Measurements from ENCODE around the gene SLC13A5. TPM values are rescaled to one million over a fixed set of nuclear protein-coding genes. Genes with fewer than 3 reads are reported as not detected.

SLC13A5 gene
- 0.35 TPM for polyA plus RNA-seq (2013, experiment 1 of 2)
- 0.25 TPM for polyA plus RNA-seq (2013, experiment 2 of 2)

GRCh38 chr17:6713130-6713917 lies at the start of gene SLC13A5:
SLC13A5 (minus strand) TSS chr17:6713369; CDS start chr17:6713333, 36 bp downstream.
- no peak within 1 kb of the TSS for H2BK120ac ChIP-seq (ENCODE audit: low read depth, low read length)
- no CpG with 5 or more reads among the region's 71 CpGs for WGBS (ENCODE audit: extremely low coverage, insufficient coverage, low lambda C conversion rate)
- no peaks in the 10 kb centered on the region for H3K79me1 ChIP-seq (ENCODE audit: low read length)
- H3K4ac ChIP-seq (ENCODE audit: low read depth, low read length): no peak within 1 kb of the TSS
- peak within 1 kb of the TSS; percentile 36 for H3K4me3 ChIP-seq (ENCODE audit: low read length)
- H3K36me3 ChIP-seq (ENCODE audit: control insufficient read depth, insufficient read depth, low read length): no peaks in the 10 kb centered on the region
- H2BK15ac ChIP-seq (replicated peaks; ENCODE audit: low read depth): no peak within 1 kb of the TSS
- peak within 1 kb of the TSS; percentile 73 for H3K4me2 ChIP-seq (ENCODE audit: low read length)
- no peak within 1 kb of the TSS for H3K23ac ChIP-seq (ENCODE audit: low read length)
- H3K9ac ChIP-seq (ENCODE audit: low read length): peak within 1 kb of the TSS; percentile 72
- H3K56ac ChIP-seq (ENCODE audit: low read length): peak within 1 kb of the TSS; percentile 84
- H4K8ac ChIP-seq (ENCODE audit: low read depth, low read length): no peak within 1 kb of the TSS
- no peak within 1 kb of the TSS for H2BK5ac ChIP-seq (ENCODE audit: low read length)
- no peaks in the 10 kb centered on the region for H3K27me3 ChIP-seq (ENCODE audit: insufficient read depth, low read length, poor library complexity)
- no peaks in the 10 kb centered on the region for H3K79me2 ChIP-seq (ENCODE audit: control insufficient read depth, insufficient read depth, low read length)
- no peak within 1 kb of the TSS for H2AK5ac ChIP-seq (ENCODE audit: low read length)
- H4K5ac ChIP-seq (ENCODE audit: low read length): no peak within 1 kb of the TSS
- no peak within 1 kb of the TSS for H3K18ac ChIP-seq (ENCODE audit: low read length)
- no peaks in the 10 kb centered on the region for H3K4me1 ChIP-seq (ENCODE audit: control insufficient read depth, low read depth, low read length)
- DNase-seq: peak; percentile 89
- H3K27ac ChIP-seq (ENCODE audit: low read depth, low read length): no peak within 1 kb of the TSS

- WGBS (ENCODE audit: extremely low coverage, insufficient coverage, low lambda C conversion rate): no CpG with 5 or more reads among the region's 8 CpGs
- no peaks in the 10 kb centered on the region for H3K36me3 ChIP-seq (ENCODE audit: control insufficient read depth, insufficient read depth, low read length)
- no peak overlapping the region for H3K18ac ChIP-seq (ENCODE audit: low read length)
- no peak overlapping the region for H4K8ac ChIP-seq (ENCODE audit: low read depth, low read length)
- no peak overlapping the region for H3K23ac ChIP-seq (ENCODE audit: low read length)
- no peaks in the 10 kb centered on the region for H3K27me3 ChIP-seq (ENCODE audit: insufficient read depth, low read length, poor library complexity)
- H3K79me1 ChIP-seq (ENCODE audit: low read length): no peaks in the 10 kb centered on the region
- no peak overlapping the region for H4K5ac ChIP-seq (ENCODE audit: low read length)
- H2BK120ac ChIP-seq (ENCODE audit: low read depth, low read length): no peak overlapping the region
- no peak overlapping the region for H3K27ac ChIP-seq (ENCODE audit: low read depth, low read length)
- H3K4me1 ChIP-seq (ENCODE audit: control insufficient read depth, low read depth, low read length): no peaks in the 10 kb centered on the region
- no peak overlapping the region for H3K56ac ChIP-seq (ENCODE audit: low read length)
- H2BK15ac ChIP-seq (replicated peaks; ENCODE audit: low read depth): no peak overlapping the region
- no peak overlapping the region for H3K4me2 ChIP-seq (ENCODE audit: low read length)
- no peak overlapping the region for H2BK5ac ChIP-seq (ENCODE audit: low read length)
- H3K79me2 ChIP-seq (ENCODE audit: control insufficient read depth, insufficient read depth, low read length): no peaks in the 10 kb centered on the region
- no peak overlapping the region for H3K4me3 ChIP-seq (ENCODE audit: low read length)
- DNase-seq: no peak
- no peak overlapping the region for H3K9ac ChIP-seq (ENCODE audit: low read length)
- H3K4ac ChIP-seq (ENCODE audit: low read depth, low read length): no peak overlapping the region
- no peak overlapping the region for H2AK5ac ChIP-seq (ENCODE audit: low read length)
These were observed 48.6 kb upstream of the SLC13A5 start for GRCh38 chr17:6761779-6762178.

GRCh38 chr17:6757747-6758146 lies 44.6 kb upstream of the SLC13A5 start:
- H4K8ac ChIP-seq (ENCODE audit: low read depth, low read length): no peak overlapping the region
- H3K79me1 ChIP-seq (ENCODE audit: low read length): no peaks in the 10 kb centered on the region
- H3K79me2 ChIP-seq (ENCODE audit: control insufficient read depth, insufficient read depth, low read length): no peaks in the 10 kb centered on the region
- no peak overlapping the region for H4K5ac ChIP-seq (ENCODE audit: low read length)
- H2AK5ac ChIP-seq (ENCODE audit: low read length): no peak overlapping the region
- H3K56ac ChIP-seq (ENCODE audit: low read length): no peak overlapping the region
- no peak overlapping the region for H2BK15ac ChIP-seq (replicated peaks; ENCODE audit: low read depth)
- no peak for DNase-seq
- H3K4me1 ChIP-seq (ENCODE audit: control insufficient read depth, low read depth, low read length): no peaks in the 10 kb centered on the region
- no CpG with 5 or more reads among the region's 2 CpGs for WGBS (ENCODE audit: extremely low coverage, insufficient coverage, low lambda C conversion rate)
- no peaks in the 10 kb centered on the region for H3K36me3 ChIP-seq (ENCODE audit: control insufficient read depth, insufficient read depth, low read length)
- no peak overlapping the region for H2BK5ac ChIP-seq (ENCODE audit: low read length)
- H3K9ac ChIP-seq (ENCODE audit: low read length): no peak overlapping the region
- no peaks in the 10 kb centered on the region for H3K27me3 ChIP-seq (ENCODE audit: insufficient read depth, low read length, poor library complexity)
- no peak overlapping the region for H2BK120ac ChIP-seq (ENCODE audit: low read depth, low read length)
- H3K27ac ChIP-seq (ENCODE audit: low read depth, low read length): no peak overlapping the region
- H3K18ac ChIP-seq (ENCODE audit: low read length): no peak overlapping the region
- no peak overlapping the region for H3K4ac ChIP-seq (ENCODE audit: low read depth, low read length)
- no peak overlapping the region for H3K4me3 ChIP-seq (ENCODE audit: low read length)
- no peak overlapping the region for H3K4me2 ChIP-seq (ENCODE audit: low read length)
- H3K23ac ChIP-seq (ENCODE audit: low read length): no peak overlapping the region

- no peak for DNase-seq
- no peak overlapping the region for H3K4me2 ChIP-seq (ENCODE audit: low read length)
- no peak overlapping the region for H2AK5ac ChIP-seq (ENCODE audit: low read length)
- no peak overlapping the region for H3K56ac ChIP-seq (ENCODE audit: low read length)
- no peak overlapping the region for H2BK15ac ChIP-seq (replicated peaks; ENCODE audit: low read depth)
- H2BK120ac ChIP-seq (ENCODE audit: low read depth, low read length): no peak overlapping the region
- H3K23ac ChIP-seq (ENCODE audit: low read length): no peak overlapping the region
- no CpG with 5 or more reads among the region's 13 CpGs for WGBS (ENCODE audit: extremely low coverage, insufficient coverage, low lambda C conversion rate)
- no peak overlapping the region for H3K27ac ChIP-seq (ENCODE audit: low read depth, low read length)
- peaks cover 2% of the 10 kb centered on the region for H3K4me1 ChIP-seq (ENCODE audit: control insufficient read depth, low read depth, low read length)
- no peak overlapping the region for H3K4me3 ChIP-seq (ENCODE audit: low read length)
- no peak overlapping the region for H3K9ac ChIP-seq (ENCODE audit: low read length)
- no peaks in the 10 kb centered on the region for H3K79me1 ChIP-seq (ENCODE audit: low read length)
- H3K18ac ChIP-seq (ENCODE audit: low read length): no peak overlapping the region
- no peak overlapping the region for H2BK5ac ChIP-seq (ENCODE audit: low read length)
- H4K5ac ChIP-seq (ENCODE audit: low read length): no peak overlapping the region
- no peak overlapping the region for H4K8ac ChIP-seq (ENCODE audit: low read depth, low read length)
- H3K79me2 ChIP-seq (ENCODE audit: control insufficient read depth, insufficient read depth, low read length): no peaks in the 10 kb centered on the region
- no peaks in the 10 kb centered on the region for H3K27me3 ChIP-seq (ENCODE audit: insufficient read depth, low read length, poor library complexity)
- no peaks in the 10 kb centered on the region for H3K36me3 ChIP-seq (ENCODE audit: control insufficient read depth, insufficient read depth, low read length)
- no peak overlapping the region for H3K4ac ChIP-seq (ENCODE audit: low read depth, low read length)
These were observed 43.4 kb upstream of the SLC13A5 start for GRCh38 chr17:6756425-6757031.

- Histone ChIP-seq H3K79me2 (ENCODE audit: control insufficient read depth, insufficient read depth, low read length) (no peaks in the 10 kb centered on the region), H3K9ac (ENCODE audit: low read length) (no peak within 1 kb of the TSS), H3K27ac (ENCODE audit: low read depth, low read length) (no peak within 1 kb of the TSS), H4K8ac (ENCODE audit: low read depth, low read length) (no peak within 1 kb of the TSS), H3K4ac (ENCODE audit: low read depth, low read length) (no peak within 1 kb of the TSS), H3K27me3 (ENCODE audit: insufficient read depth, low read length, poor library complexity) (no peaks in the 10 kb centered on the region), H4K5ac (ENCODE audit: low read length) (no peak within 1 kb of the TSS), H3K4me1 (ENCODE audit: control insufficient read depth, low read depth, low read length) (peaks cover 2% of the 10 kb centered on the region), H3K36me3 (ENCODE audit: control insufficient read depth, insufficient read depth, low read length) (no peaks in the 10 kb centered on the region), H3K79me1 (ENCODE audit: low read length) (no peaks in the 10 kb centered on the region), H3K56ac (ENCODE audit: low read length) (no peak within 1 kb of the TSS), H3K4me2 (ENCODE audit: low read length) (no peak within 1 kb of the TSS), H2AK5ac (ENCODE audit: low read length) (no peak within 1 kb of the TSS), H2BK120ac (ENCODE audit: low read depth, low read length) (no peak within 1 kb of the TSS), H3K23ac (ENCODE audit: low read length) (no peak within 1 kb of the TSS), H3K18ac (ENCODE audit: low read length) (no peak within 1 kb of the TSS), H3K4me3 (ENCODE audit: low read length) (no peak within 1 kb of the TSS), H2BK5ac (ENCODE audit: low read length) (no peak within 1 kb of the TSS), H2BK15ac (replicated peaks; ENCODE audit: low read depth) (no peak within 1 kb of the TSS)
- no CpG with 5 or more reads among the region's 14 CpGs for WGBS (ENCODE audit: extremely low coverage, insufficient coverage, low lambda C conversion rate)
- no peak for DNase-seq
These were observed 42.6 kb upstream of the SLC13A5 start, which contains the start of gene XAF1 for GRCh38 chr17:6755731-6756184. XAF1 (plus strand) TSS chr17:6756046; CDS start chr17:6756079, 33 bp downstream.

Measured in mesendoderm (in vitro differentiated cells).